GM19099 (cell line): Measurements from ENCODE around the gene SLC7A6OS.

Experiments
- POLR2A ChIP-seq: IDR thresholded peaks from 3 replicates; pipeline ENCODE4 v1.6.1; 2011; ENCODE audit warnings: low read depth; ENCODE audit not compliant: insufficient read length; ENCODE audit errors: extremely low read depth

The SLC7A6OS gene

GRCh38 chr16:68328151-68328859 lies 17.6 kb upstream of the SLC7A6OS start:
- no peak for TF ChIP-seq POLR2A

DNA sequence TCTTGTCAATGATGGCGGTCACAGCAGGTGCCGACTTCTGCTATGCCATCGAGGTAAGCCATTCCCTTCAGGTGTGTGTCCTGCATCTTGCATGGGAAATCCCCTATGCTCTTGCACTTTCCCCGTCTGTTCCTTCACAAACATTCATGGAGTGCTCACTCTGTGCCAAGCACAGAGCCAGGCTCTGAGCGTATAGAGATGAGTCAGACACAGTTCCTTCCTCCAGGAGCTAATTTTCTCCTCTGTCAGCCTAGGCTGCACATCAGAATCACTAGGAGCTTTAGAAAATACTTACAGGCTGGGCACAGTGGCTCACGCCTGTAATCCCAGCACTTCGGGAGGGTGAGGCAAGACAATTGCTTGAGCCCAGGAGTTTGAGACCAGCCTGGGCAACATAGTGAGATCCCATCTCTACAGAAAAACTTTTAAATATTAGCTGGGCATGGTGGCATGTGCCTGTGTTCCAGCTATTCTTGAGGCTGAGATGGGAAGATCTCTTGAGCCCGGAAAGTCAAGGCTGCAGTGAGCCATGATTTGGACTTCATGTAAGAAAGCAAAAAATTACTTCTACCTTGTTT lies 14.1 kb upstream of the SLC7A6OS start:
- no peak for TF ChIP-seq POLR2A

GRCh38 chr16:68324336-68324735 lies 13.6 kb upstream of the SLC7A6OS start:
- TF ChIP-seq POLR2A = no peak

GRCh38 chr16:68319185-68319908 lies 8.6 kb upstream of the SLC7A6OS start:
- TF ChIP-seq POLR2A = no peak

DNA sequence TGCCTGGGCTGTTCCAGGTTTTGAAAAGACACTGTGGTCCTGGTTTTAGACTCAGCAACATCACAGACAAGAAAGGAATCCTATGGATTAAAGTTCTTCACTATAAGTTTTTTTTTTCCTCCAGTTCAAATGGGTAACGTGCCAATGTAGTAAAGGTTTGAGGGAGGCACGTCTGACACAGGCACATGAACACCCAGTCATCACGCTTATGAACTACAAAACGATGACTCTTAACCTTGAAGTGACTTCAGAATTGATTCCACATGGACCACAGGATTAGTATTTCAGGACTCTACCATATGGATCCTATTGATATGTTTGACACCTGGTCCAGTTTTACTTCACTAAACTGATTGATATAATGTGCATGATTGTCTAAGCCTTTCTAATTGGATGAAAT lies 2.4 kb upstream of the SLC7A6OS start:
- TF ChIP-seq POLR2A = no peak

DNA sequence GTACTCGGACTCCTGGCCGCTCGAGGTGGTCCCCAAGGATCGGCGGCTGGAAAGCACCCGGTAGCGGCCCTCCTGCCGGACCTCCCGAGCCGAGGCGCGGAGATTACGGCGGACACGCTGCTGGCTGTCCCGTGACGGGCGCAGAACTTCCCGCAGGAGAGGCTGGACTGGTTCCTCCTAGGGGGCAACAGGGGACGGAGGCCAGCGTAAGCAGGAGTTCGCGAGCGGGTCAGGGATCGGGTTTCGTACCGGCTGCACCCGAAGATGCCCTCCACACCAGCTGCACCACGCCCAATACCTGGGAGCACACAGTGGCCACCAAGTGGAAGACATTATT lies 341 bp downstream of the SLC7A6OS start:
- no peak for TF ChIP-seq POLR2A

- TF ChIP-seq POLR2A = no peak
Measured at GRCh38 chr16:68309799-68310198, 947 bp downstream of the SLC7A6OS start.

DNA sequence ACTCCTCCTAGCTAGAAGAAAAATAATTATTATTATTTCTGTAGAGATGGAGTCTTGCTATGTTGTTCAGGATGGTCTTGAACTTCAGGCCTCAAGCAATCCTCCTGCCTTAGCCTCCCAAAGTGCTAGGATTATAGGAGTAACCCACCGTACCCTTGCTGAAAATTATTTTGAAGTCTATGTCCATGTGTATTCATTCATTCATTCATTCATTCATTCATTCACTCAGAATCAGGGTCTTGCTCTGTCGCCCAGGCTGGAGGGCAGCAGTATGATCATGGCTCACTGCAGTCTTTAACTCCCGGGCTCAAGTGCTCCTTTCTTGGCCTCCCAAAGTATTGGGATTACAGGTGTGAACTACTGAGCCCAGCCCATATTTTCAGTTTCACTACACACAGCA lies 4.1 kb downstream of the SLC7A6OS start:
- TF ChIP-seq POLR2A = no peak

- no peak for TF ChIP-seq POLR2A
Measured at GRCh38 chr16:68300734-68301459, 9.8 kb downstream of the SLC7A6OS start.

- no peak for TF ChIP-seq POLR2A
Measured at GRCh38 chr16:68299571-68300453, 10.9 kb downstream of the SLC7A6OS start.

DNA sequence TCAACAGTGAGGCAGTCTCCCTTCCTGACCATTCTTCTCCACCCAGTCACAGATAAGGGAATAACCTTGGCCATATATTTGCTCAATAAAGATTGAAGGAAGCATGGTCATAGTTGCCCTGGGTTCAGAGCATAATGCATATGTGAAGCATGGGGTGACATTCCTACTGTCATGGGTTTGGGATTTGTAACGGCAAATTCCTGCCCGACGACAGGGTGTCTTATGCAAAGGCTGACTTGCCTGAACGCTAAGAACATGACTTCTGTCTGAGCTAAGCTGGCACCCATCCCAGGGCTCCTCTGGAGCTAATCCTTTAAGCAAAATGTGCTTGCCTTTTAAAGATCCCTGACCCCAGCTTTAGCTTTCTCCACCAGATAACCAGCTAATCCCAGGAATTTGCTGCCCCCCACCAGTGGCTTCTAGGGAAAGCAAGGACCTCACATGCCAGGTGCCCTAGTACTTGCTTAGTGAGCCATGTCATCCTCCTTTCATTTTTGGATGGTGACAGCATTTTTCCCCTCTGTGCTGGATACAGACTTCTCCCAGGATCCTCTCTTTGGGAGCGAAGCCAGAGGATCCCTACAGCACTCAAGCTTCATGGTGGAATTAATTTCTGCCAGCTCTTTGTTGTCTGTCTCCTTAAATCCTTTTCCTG lies 11.7 kb downstream of the SLC7A6OS start:
- TF ChIP-seq POLR2A = no peak

- TF ChIP-seq POLR2A = no peak
Measured at GRCh38 chr16:68298312-68298711, 12.4 kb downstream of the SLC7A6OS start.

DNA sequence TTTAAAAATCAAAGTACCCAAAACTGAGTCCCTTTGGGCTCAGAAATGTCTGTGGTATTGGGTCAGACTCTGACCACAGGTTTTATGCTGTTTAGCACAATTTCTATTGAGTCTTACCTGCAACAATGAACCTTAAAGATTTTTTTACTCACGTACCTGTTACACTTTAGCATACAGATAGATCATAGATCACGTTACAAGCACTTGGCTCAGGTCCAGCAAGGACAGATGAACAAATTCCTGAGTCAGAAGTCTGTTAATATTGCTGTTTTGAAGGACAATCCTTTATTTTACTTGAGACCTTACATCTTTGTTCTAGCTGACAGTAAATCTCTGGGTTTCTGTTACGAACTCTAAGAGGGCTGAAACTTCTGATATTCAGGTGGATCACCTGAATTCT lies 12.8 kb downstream of the SLC7A6OS start:
- no peak for TF ChIP-seq POLR2A

- no peak for TF ChIP-seq POLR2A
Measured at GRCh38 chr16:68296693-68297092, 14.1 kb downstream of the SLC7A6OS start.
